Measurements from ENCODE around the gene IGFBP5.

DNA sequence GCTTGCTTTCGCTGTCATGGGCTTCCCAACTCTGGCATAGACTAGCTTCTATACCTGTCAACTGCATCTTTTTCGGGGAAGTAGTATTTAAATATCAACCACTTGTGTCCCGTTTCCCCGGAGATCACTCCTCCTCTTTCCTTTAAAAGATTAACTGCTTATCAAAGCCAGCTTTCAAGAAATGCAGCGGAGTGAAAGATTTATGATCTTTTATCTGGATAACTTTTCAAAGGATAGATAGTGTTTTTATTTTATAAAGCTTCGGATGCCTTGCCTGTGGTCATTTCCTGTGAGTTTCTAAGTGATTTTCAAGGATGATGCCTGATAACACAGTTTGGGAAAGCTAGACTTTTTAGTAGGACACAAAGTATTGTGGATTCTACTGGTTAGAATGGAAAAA is 2.9 kb upstream of the IGFBP5 start:
- TF ChIP-seq, protein P1, sequence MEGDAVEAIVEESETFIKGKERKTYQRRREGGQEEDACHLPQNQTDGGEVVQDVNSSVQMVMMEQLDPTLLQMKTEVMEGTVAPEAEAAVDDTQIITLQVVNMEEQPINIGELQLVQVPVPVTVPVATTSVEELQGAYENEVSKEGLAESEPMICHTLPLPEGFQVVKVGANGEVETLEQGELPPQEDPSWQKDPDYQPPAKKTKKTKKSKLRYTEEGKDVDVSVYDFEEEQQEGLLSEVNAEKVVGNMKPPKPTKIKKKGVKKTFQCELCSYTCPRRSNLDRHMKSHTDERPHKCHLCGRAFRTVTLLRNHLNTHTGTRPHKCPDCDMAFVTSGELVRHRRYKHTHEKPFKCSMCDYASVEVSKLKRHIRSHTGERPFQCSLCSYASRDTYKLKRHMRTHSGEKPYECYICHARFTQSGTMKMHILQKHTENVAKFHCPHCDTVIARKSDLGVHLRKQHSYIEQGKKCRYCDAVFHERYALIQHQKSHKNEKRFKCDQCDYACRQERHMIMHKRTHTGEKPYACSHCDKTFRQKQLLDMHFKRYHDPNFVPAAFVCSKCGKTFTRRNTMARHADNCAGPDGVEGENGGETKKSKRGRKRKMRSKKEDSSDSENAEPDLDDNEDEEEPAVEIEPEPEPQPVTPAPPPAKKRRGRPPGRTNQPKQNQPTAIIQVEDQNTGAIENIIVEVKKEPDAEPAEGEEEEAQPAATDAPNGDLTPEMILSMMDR (IDR thresholded peaks at IDR 0.05): no peak
- no peak for TF ChIP-seq POLR2A (IDR thresholded peaks at IDR 0.05)

Data from breast epithelium (tissue), 3 donors.